Germinal center (tissue), 1 donor: ENCODE measurements around the gene PHF19.

Experiments used
- DNase-seq: peaks from one replicate; pipeline ENCODE4 v3.0.0; 2012; ENCODE audit warnings: mixed read lengths, low spot score

Gene PHF19

GRCh38 chr9:120891884-120892747 lies 15.1 kb upstream of the PHF19 start:
- DNase-seq: peak; percentile 25

DNA sequence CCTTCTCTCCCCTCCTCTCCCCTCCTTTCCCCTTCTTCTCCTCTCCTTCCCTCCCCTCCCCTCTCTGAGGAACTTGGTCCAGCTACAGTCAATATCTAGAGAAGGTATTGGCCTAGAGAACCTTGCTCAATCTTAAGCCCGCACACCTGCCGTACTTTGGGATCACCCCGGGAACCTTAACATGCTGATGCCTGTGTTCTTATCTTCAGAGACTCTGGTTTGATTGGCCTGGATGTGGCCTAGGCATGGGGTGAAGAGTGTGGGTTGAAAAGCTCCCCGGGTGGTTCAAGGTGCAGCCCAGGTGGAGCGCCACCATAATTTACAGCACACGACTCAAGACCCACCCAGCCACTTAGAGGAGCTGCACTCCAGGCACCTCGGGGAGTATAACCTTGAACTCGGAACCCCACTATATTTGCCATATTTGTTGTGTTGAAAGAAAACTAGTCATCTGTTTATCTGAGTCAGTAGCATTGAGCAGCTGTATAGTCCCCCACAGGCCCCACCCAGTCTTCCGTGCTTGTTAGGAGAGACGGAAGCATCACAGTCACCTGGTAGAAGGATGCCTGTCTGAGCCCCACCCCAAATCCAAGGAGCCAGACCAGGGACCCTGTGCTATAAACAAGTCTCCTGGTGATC lies 14.4 kb upstream of the PHF19 start:
- peak; percentile 26 for DNase-seq

DNA sequence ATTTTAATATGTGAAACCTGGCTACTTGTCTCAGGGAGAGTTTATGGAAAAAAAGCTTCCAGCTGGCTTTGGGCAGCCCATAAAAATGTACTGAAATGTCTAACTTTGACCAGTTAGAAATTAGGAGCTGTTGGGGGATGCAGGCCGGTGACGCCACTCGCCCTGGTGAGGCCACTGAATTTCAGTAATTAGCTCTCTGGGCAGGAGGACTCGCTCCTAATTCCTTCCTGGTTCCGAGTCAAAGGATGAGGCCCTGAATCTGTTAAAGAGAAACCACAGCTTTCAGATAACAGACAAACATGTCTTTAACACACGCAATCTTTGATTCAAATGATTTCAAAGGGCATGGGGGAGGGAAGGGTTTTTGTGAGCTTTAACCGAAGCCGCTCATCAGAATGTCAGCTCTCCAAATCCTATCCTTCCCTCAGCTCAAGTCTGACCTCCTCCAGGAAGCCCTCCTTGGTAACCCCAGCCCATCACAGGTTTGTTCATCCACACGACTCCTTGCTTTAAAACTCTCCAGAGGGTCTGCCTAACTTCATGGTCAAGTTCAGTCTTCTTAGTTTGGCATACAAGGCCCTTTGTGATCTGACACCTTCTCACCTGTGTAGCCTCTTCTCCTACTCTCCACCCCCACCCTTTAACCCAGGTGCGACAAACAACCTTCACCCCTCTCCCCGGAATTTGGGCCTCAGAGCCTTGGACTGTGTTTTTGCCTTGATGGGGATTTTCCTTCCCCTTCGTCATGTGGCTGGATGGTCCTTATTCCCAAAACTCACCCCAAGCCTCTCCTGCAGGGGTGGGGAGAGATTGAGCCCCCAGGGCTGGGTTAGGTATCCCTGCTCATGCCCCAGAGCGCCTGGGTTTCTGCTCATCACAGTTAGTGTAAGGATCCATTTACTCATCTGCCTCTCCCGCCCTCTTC lies 13.6 kb upstream of the PHF19 start:
- DNase-seq: no peak

DNA sequence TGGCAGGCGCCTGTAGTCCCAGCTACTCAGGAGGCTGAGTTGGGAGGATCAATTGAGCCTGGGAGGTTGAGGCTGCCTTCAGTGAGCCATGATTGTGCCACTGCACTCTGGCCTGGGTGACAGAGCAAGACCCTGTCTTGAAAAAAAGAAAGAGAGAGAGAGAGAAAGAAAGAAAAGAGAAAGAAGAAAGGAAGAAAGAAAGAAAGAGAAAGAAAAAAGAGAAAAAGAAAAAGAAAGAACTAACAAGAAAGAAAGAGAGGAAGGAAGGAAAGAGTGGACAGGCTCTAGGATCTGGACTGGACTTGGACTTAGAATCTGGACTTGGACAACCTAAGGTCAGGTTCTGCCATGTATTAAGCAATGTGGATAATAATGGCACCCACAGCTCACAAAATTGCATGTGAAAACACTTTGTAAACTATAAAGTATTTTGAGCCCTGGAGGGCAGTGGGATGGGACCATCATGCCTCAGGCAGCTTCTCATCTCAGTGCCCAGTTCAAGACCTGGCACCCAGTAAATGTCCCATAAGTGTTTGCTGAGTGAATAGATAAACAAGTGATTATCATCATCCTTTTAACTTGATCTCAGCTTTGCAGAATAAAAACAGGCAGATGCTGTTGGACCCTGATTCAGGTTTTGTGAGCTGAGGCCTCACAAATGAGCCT lies 12.8 kb upstream of the PHF19 start:
- DNase-seq: no peak

- no peak for DNase-seq
Measured at GRCh38 chr9:120888626-120889025, 11.6 kb upstream of the PHF19 start.

- no peak for DNase-seq
Measured at GRCh38 chr9:120886490-120886967, 9.5 kb upstream of the PHF19 start.

- no peak for DNase-seq
Measured at GRCh38 chr9:120885958-120886357, 9.0 kb upstream of the PHF19 start.

DNA sequence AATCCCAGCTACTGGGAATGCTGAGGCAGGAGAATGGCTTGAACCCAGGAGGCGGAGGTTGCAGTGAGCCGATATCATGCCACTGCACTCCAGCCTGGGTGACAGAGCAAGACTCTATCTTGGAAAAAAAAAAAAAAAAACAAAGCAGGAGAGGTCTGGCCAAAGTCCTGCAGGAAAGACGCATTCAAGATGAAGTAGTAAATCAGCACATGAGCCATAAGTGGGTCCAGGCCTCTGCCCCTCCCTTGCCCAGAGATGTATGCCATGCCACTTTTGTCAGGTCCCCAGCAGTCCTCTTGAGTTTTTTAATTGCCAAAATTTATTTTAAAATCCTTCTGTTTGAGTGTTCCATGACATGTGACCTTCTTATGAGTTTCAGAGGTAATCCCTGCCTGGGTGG lies 8.5 kb upstream of the PHF19 start:
- DNase-seq: no peak

DNA sequence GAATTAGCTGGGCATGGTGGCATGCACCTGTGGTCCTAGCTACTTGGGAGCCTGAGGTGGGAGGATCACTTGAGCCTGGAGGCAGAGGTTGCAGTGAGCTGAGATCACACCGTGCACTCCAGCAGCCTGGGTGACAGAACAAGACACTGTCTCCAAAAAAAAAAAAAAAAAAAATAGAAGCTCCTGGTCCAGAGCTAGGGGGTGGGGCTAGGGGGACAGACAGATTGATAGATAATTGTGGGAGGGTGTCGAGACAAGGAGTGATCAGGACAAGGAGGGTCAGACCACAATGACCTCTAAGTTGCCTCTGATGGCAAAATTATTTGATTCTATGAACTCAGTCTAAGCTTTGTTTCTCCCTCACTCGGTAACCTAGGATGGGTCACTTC lies 6.6 kb upstream of the PHF19 start:
- DNase-seq: no peak

GRCh38 chr9:120882935-120883607 lies 6.1 kb upstream of the PHF19 start:
- DNase-seq: no peak

GRCh38 chr9:120879446-120879845 lies 2.5 kb upstream of the PHF19 start:
- no peak for DNase-seq

DNA sequence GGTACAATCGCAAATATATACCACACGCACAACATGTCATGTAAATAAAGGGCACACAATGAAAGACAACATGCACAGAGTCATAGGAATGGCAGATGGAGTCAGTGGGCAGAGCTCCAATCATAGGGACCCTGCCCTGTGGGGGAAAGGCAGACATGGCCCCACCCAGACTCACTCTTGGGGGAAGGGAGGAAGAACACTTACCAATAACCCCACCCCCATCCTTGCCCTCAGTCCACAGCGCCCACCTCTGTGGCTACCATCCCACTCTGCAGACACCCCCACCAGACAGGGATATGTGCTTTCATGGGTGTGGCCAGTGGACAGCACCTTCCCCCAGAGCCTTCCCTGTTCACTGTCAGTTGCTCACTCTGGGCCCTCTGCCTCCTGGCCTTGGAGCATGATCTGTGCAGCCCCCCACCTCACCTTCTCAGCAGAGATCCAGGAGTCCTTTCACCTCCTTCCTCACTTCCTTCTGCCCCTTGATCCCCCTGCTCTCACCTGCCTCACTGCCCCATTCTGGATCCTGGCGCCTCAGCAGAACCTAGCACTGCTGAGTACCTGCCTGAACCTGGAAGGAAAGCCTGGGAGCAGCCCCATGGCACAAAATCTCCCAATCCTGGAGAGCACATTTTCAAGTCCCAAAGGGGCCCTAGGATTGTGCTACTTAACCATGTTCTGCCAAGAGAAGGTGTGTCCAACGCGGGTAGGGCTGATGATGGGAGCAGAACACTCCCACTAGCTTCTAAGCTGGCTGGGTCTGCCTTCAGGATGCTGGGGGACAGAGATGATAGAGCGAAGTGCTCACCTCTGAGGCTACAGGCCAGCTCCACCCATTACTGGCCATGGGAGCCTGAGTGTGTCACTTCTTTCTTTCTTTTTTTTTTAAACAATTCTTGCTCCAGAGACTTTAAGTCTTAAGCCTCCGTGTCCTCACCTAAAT lies 1.5 kb upstream of the PHF19 start:
- peak; percentile 38 for DNase-seq

- DNase-seq: peak; percentile 77
Measured at GRCh38 chr9:120877276-120878034, 467 bp upstream of the PHF19 start.

GRCh38 chr9:120875954-120876841 lies 790 bp downstream of the PHF19 start:
- peak; percentile 92 for DNase-seq

DNA sequence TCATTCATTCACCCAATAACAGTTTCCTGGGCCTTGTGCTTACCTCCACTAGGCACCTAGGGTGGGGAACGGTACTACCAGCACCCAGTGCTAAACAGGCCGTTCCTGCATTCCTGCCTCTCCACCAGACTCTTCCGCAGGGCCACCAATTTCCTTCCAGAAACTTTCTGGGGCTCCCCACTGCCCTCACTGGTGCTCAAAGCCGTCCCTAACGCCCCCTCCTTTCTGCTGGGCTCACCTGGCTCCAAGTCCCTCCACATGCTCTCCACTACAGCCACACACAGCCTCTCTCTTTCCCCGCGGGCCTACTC lies 1.4 kb downstream of the PHF19 start:
- peak; percentile 18 for DNase-seq

- no peak for DNase-seq
Measured at GRCh38 chr9:120875195-120875565, 1.8 kb downstream of the PHF19 start.

DNA sequence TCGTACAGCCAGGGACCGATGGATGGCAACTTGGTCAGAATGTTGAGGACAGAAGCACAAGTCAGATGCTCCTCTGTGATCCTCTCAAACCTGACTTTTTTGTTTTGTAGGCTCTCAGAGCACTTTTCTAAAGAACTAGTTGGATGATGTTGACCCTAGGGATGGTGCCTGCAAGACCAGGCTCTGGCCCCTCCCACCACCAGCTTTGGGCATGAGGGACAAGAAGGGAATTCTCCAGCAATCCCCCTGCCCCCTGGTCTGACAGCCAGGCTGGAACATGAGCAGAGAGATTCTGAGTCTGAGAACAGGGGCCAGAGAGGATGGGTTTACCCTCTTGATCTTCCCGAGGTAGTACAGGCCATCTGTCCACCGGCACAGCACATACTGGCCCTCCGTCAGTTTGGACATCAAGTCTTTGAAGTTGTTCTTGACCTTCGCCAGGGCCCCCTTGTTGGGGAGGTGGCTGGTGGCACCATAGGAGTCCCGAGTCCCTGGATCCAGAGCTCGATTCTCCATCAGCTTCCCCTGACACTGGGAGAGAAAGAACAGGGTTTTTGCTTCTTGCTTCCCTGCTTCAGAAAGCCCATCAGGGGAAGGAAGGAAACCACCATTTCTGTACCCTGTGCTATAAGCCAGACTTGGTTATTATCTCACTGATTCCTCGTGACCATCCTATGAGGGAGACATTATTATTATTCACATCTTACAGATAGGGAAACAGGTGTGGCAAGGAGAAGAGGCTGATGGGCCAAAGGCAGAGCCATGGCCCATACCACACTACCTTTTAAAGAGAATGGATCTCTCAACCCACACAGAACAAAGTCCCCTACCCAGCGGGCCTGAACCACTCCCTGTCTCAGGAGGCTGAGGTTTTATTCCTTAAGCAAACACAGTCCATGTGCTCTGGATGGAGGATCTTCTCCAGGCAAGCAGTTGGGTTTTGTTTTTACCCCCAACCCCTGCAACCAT lies 2.5 kb downstream of the PHF19 start:
- DNase-seq: no peak
